SK-N-SH (cell line): ENCODE results near the gene CTNNA3. TPM values are rescaled to one million over a fixed set of nuclear protein-coding genes. Genes with fewer than 3 reads are reported as not detected.

Experiments used
- CTCF ChIA-PET: fragments of 300-600, 350-600 bp; formaldehyde crosslinking; extraction: SDS; loops from one replicate; lab custom pipeline; 2021; lab: Yijun Ruan, JAX
- POLR2A ChIA-PET: fragments of 350-600 bp; sonication (Branson Sonifier 250); formaldehyde crosslinking; extraction: SDS; loops from one replicate; lab custom pipeline; 2020; ENCODE audit warnings: antibody characterized with exemption, inconsistent platforms; lab: Yijun Ruan, JAX
- DNase-seq: peaks from one replicate; pipeline ENCODE4 v3.0.0; 2012
- H2AFZ ChIP-seq: fragments of 200-600 bp; sonication (generic); 2 replicates; pipeline ENCODE4 v1.8.1; 2016; ENCODE audit warnings: antibody characterized with exemption, mild to moderate bottlenecking, low read depth
- H3F3A ChIP-seq: fragments of 200-600 bp; sonication (generic); replicated peaks from 2 replicates; pipeline ENCODE3; 2016; ENCODE audit warnings: antibody characterized with exemption, mild to moderate bottlenecking; ENCODE audit not compliant: insufficient read depth
- H3K27ac ChIP-seq, 2 experiments: fragments of 200-500 bp in 1 of 2; fragments of 200-600 bp in 1 of 2; sonication (Bioruptor generic) in 1 of 2; sonication (generic), shearing (Covaris generic) in 1 of 2; 2 replicates each; pipeline versions ENCODE4 v1.5.1 to v1.6.1; 2014 to 2016; ENCODE audit warnings: low read depth in 2 of 2, inconsistent platforms in 1 of 2, low read length in 1 of 2, mild to moderate bottlenecking in 1 of 2, mixed read lengths in 1 of 2
- H3K27me3 ChIP-seq: fragments of 200-600 bp; sonication (generic), shearing (Covaris generic); 2 replicates; pipeline ENCODE4 v1.6.1; 2016; ENCODE audit warnings: mixed run types; ENCODE audit not compliant: insufficient read depth
- H3K36me3 ChIP-seq, 2 experiments: fragments of 200-500 bp in 1 of 2; fragments of 200-600 bp in 1 of 2; sonication (Bioruptor generic) in 1 of 2; sonication (generic) in 1 of 2; replicated peaks in 1 of 2; 2 replicates each; pipeline versions ENCODE3 to v1.5.1; 2014 to 2016; ENCODE audit warnings: low read length in 1 of 2, mild to moderate bottlenecking in 1 of 2; ENCODE audit not compliant: insufficient read depth in 2 of 2, control insufficient read depth in 1 of 2
- H3K4me1 ChIP-seq, 2 experiments: fragments of 200-500 bp in 1 of 2; fragments of 200-600 bp in 1 of 2; sonication (Bioruptor generic) in 1 of 2; sonication (generic), shearing (Covaris generic) in 1 of 2; 2 replicates each; pipeline versions ENCODE4 v1.5.1 to v1.6.1; 2014 to 2016; ENCODE audit warnings: low read depth in 1 of 2, low read length in 1 of 2, mixed run types in 1 of 2; ENCODE audit not compliant: insufficient read depth in 2 of 2, control insufficient read depth in 1 of 2
- H3K4me2 ChIP-seq: fragments of 200-600 bp; sonication (generic), shearing (Covaris generic); 2 replicates; pipeline ENCODE4 v1.6.1; 2017; ENCODE audit warnings: mixed run types
- H3K4me3 ChIP-seq, 2 experiments: fragments of 200-500 bp in 1 of 2; fragments of 200-600 bp in 1 of 2; sonication (Bioruptor generic) in 1 of 2; sonication (generic), shearing (Covaris generic) in 1 of 2; 2 replicates each; pipeline versions ENCODE4 v1.5.1 to v1.8.1; 2014 to 2016; ENCODE audit warnings: low read depth in 2 of 2, inconsistent platforms in 1 of 2, low read length in 1 of 2, mild to moderate bottlenecking in 1 of 2, mixed read lengths in 1 of 2, moderate library complexity in 1 of 2
- H3K79me2 ChIP-seq: fragments of 200-600 bp; sonication (generic); 2 replicates; pipeline ENCODE4 v1.8.1; 2017; ENCODE audit warnings: mild to moderate bottlenecking; ENCODE audit not compliant: insufficient read depth
- H3K9ac ChIP-seq: fragments of 200-600 bp; sonication (generic); 2 replicates; pipeline ENCODE4 v1.6.1; 2017; ENCODE audit warnings: mixed run types
- H3K9me2 ChIP-seq: fragments of 200-600 bp; sonication (generic); 2 replicates; pipeline ENCODE4 v1.6.1; 2017; ENCODE audit warnings: mixed run types
- H3K9me3 ChIP-seq: fragments of 200-600 bp; sonication (generic); 2 replicates; pipeline ENCODE4 v1.6.1; 2017; ENCODE audit warnings: mixed run types, mild to moderate bottlenecking, moderate library complexity
- H4K20me1 ChIP-seq: fragments of 200-600 bp; sonication (generic); 2 replicates; pipeline ENCODE4 v1.6.1; 2017; ENCODE audit warnings: mild to moderate bottlenecking, mixed run types; ENCODE audit not compliant: insufficient read depth
- ELF1 ChIP-seq: IDR thresholded peaks from 2 replicates; pipeline ENCODE4 v1.4.0; 2012
- EP300 ChIP-seq, 2 experiments: IDR thresholded peaks; 2 replicates each; pipeline versions ENCODE4 v1.4.0 to v1.6.1; 2012; ENCODE audit warnings: borderline replicate concordance in 1 of 2, low read depth in 1 of 2, low read length in 1 of 2
- EZH2phosphoT487 ChIP-seq: fragments of 200-600 bp; sonication (generic); IDR thresholded peaks from 2 replicates; pipeline ENCODE4 v1.6.1; 2017; ENCODE audit warnings: low read depth, mixed run types, mild to moderate bottlenecking, antibody characterized with exemption, moderate library complexity, borderline replicate concordance
- FOSL2 ChIP-seq: IDR thresholded peaks from 2 replicates; pipeline ENCODE4 v1.4.0; 2012; ENCODE audit warnings: low read depth, mild to moderate bottlenecking, moderate library complexity, borderline replicate concordance
- FOXM1 ChIP-seq: IDR thresholded peaks from 2 replicates; pipeline ENCODE4 v1.4.0; 2012; ENCODE audit warnings: low read depth, mild to moderate bottlenecking
- JUND ChIP-seq: IDR thresholded peaks from 2 replicates; pipeline ENCODE4 v1.4.0; 2012
- MEF2A ChIP-seq: IDR thresholded peaks from 2 replicates; pipeline ENCODE4 v1.4.0; 2012; ENCODE audit warnings: low read depth, borderline replicate concordance
- MXI1 ChIP-seq: IDR thresholded peaks from 2 replicates; pipeline ENCODE4 v1.6.1; 2012; ENCODE audit warnings: mild to moderate bottlenecking, low read depth, low read length, improper control_type of control experiment
- NFIC ChIP-seq: IDR thresholded peaks from 2 replicates; pipeline ENCODE4 v1.4.0; 2012; ENCODE audit warnings: borderline replicate concordance
- POLR2AphosphoS5 ChIP-seq: IDR thresholded peaks from 2 replicates; pipeline ENCODE4 v1.6.1; 2012; ENCODE audit warnings: low read depth, low read length
- RAD21 ChIP-seq: IDR thresholded peaks from 2 replicates; pipeline ENCODE4 v1.6.1; 2012; ENCODE audit warnings: mild to moderate bottlenecking, low read length
- RCOR1 ChIP-seq: fragments of 150-350 bp; IDR thresholded peaks from 2 replicates; pipeline ENCODE4 v1.6.1; 2017; ENCODE audit warnings: antibody characterized with exemption, low read length
- RFX5 ChIP-seq: IDR thresholded peaks from 2 replicates; pipeline ENCODE4 v1.6.1; 2012; ENCODE audit warnings: mild to moderate bottlenecking, improper control_type of control experiment, low read length
- RXRA ChIP-seq: IDR thresholded peaks from 2 replicates; pipeline ENCODE4 v1.4.0; 2012; ENCODE audit warnings: low read depth, mild to moderate bottlenecking, borderline replicate concordance
- SMC3 ChIP-seq: IDR thresholded peaks from 2 replicates; pipeline ENCODE4 v1.6.1; 2012; ENCODE audit warnings: low read depth, low read length, improper control_type of control experiment
- YY1 ChIP-seq: IDR thresholded peaks from 2 replicates; pipeline ENCODE4 v1.4.0; 2012; ENCODE audit warnings: low read depth, mild to moderate bottlenecking
- WGBS: methylation state at CpG from one replicate; pipeline ENCODE4 v1.1.6; 2017; ENCODE audit warnings: low lambda C conversion rate; 5-methylcytosine and 5-hydroxymethylcytosine counted together
- polyA plus RNA-seq, 3 experiments: library from polyadenylated mRNA; depleted of rRNA; stranded (reverse); fragments of >200 nt; gene quantifications; 2 replicates each; pipeline ENCODE4 v1.2.3, GENCODE V29; 2012
- TF ChIP-seq, protein P1 (sequence below): fragments of 150-350 bp; IDR thresholded peaks from 2 replicates; pipeline ENCODE4 v1.6.1; 2017; ENCODE audit warnings: antibody characterized with exemption, low read length, low read depth, borderline replicate concordance
- TF ChIP-seq, protein P2 (sequence below): IDR thresholded peaks from 2 replicates; pipeline ENCODE4; 2012
- TF ChIP-seq, protein P3 (sequence below): IDR thresholded peaks from 2 replicates; pipeline ENCODE4 v1.4.0; 2012; ENCODE audit warnings: low read depth
- TF ChIP-seq, protein P4 (sequence below): IDR thresholded peaks from 2 replicates; pipeline ENCODE4 v1.4.0; 2012; ENCODE audit warnings: low read depth, borderline replicate concordance

Gene CTNNA3
- polyA plus RNA-seq, 1 of the 3 experiments (the other 2 are of a cell fraction), result not detected

DNA sequence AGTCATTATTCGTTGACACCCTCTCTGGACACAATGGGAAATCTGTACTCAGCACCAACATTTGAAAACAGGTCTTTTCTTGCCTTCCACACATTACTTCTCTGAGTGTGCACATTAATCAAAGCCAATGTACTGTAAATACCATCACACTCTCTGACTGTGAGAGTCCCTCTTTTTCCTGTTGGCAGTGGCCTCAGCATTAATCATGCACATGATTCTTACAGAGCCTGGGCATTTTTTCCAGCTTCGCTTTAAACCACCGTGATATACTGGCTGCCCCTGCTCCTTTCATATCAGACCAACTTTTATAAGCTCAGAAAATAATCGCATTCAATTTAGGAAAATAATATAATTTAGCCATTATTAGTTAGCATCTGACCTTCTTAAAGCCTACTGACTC lies 1689.6 kb downstream of the CTNNA3 start:
- WGBS, result 53% methylated on average over 4 of the region's 4 CpGs
- CTCF ChIA-PET, result no interaction called here
- Histone ChIP-seq H3K4me1 (no peaks in the 10 kb centered on the region), H4K20me1 (no peaks in the 10 kb centered on the region), H3K36me3 (no peaks in the 10 kb centered on the region), H3K27ac (no peak overlapping the region), H3K9ac (no peak overlapping the region), H3K9me2 (no peaks in the 10 kb centered on the region), H3K79me2 (no peaks in the 10 kb centered on the region), H3K4me3 (no peak overlapping the region)
- TF ChIP-seq NFIC (no peak), POLR2AphosphoS5 (no peak), SMC3 (no peak), MXI1 (no peak), FOXM1 (no peak), FOSL2 (no peak), RXRA (no peak), MEF2A (no peak), RCOR1 (no peak), ELF1 (no peak)
- TF ChIP-seq, protein P1, sequence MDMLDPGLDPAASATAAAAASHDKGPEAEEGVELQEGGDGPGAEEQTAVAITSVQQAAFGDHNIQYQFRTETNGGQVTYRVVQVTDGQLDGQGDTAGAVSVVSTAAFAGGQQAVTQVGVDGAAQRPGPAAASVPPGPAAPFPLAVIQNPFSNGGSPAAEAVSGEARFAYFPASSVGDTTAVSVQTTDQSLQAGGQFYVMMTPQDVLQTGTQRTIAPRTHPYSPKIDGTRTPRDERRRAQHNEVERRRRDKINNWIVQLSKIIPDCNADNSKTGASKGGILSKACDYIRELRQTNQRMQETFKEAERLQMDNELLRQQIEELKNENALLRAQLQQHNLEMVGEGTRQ, result no peak
- TF ChIP-seq, protein P2, sequence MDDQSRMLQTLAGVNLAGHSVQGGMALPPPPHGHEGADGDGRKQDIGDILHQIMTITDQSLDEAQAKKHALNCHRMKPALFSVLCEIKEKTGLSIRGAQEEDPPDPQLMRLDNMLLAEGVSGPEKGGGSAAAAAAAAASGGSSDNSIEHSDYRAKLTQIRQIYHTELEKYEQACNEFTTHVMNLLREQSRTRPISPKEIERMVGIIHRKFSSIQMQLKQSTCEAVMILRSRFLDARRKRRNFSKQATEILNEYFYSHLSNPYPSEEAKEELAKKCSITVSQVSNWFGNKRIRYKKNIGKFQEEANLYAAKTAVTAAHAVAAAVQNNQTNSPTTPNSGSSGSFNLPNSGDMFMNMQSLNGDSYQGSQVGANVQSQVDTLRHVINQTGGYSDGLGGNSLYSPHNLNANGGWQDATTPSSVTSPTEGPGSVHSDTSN, result no peak
- TF ChIP-seq, all 33 proteins: peak for 0
- POLR2A ChIA-PET, result no interaction called here
- Histone ChIP-seq H3K27me3 (no peaks in the 10 kb centered on the region), H2AFZ (no peak overlapping the region), H3K4me2 (no peak overlapping the region), H3K9me3 (no peaks in the 10 kb centered on the region), H3F3A (no peaks in the 10 kb centered on the region)
- DNase-seq, result no peak

DNA sequence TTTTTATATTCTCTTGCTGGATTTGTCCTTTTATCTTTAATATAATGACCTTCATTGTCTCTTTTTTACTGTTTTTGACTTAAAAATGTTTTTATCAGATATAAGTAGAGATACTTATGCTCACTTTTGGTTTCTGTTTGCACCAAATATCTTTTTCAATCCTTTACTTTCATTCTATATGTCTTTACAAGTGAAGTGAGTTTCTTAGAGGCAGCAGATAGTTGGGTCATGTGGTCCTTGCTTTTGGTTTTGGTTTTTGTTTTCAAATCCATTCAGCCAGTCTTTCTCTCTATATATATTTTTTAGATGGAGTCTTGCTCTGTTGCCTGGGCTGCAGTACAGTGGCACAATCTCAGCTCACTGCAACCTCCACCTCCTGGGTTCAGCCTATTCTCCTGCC lies 1702.5 kb downstream of the CTNNA3 start:
- no peaks in the 10 kb centered on the region for H3K36me3 ChIP-seq
- POLR2A ChIA-PET, result no interaction called here

More for the DNA sequence above, 1702.5 kb downstream of the CTNNA3 start:
- no peak overlapping the region for H3K27ac ChIP-seq
- H2AFZ ChIP-seq, result no peak overlapping the region
- no peaks in the 10 kb centered on the region for H3K27me3 ChIP-seq
- H3K9me3 ChIP-seq, result no peaks in the 10 kb centered on the region
- no peak overlapping the region for H3K4me3 ChIP-seq
- no peaks in the 10 kb centered on the region for H3K4me1 ChIP-seq
- TF ChIP-seq POLR2AphosphoS5, result no peak
- TF ChIP-seq, protein P3, sequence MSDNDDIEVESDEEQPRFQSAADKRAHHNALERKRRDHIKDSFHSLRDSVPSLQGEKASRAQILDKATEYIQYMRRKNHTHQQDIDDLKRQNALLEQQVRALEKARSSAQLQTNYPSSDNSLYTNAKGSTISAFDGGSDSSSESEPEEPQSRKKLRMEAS, result no peak
- TF ChIP-seq RFX5, result no peak
- TF ChIP-seq, protein P4, sequence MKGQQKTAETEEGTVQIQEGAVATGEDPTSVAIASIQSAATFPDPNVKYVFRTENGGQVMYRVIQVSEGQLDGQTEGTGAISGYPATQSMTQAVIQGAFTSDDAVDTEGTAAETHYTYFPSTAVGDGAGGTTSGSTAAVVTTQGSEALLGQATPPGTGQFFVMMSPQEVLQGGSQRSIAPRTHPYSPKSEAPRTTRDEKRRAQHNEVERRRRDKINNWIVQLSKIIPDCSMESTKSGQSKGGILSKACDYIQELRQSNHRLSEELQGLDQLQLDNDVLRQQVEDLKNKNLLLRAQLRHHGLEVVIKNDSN, result no peak
- TF ChIP-seq JUND, result no peak
- TF ChIP-seq EZH2phosphoT487, result no peak
- TF ChIP-seq RCOR1, result no peak
- no peak for TF ChIP-seq RXRA
- TF ChIP-seq RAD21, result no peak
- no peak for TF ChIP-seq EP300 (IDR thresholded peaks at IDR 0.05; ENCODE audit: borderline replicate concordance in 1 of 2, low read depth in 1 of 2, low read length in 1 of 2)
- no peak for TF ChIP-seq FOXM1
- TF ChIP-seq YY1, result no peak
- no peak for TF ChIP-seq SMC3
- no peaks in the 10 kb centered on the region for H3K79me2 ChIP-seq
- no peaks in the 10 kb centered on the region for H3K9me2 ChIP-seq
- H3K4me2 ChIP-seq, result no peak overlapping the region
- H4K20me1 ChIP-seq, result no peaks in the 10 kb centered on the region
- no peak for DNase-seq
- H3K9ac ChIP-seq, result no peak overlapping the region
- no peaks in the 10 kb centered on the region for H3F3A ChIP-seq
- CTCF ChIA-PET, result no interaction called here
